Caco-2 (cell line): Measurements from ENCODE around the gene SNX25. TPM values are rescaled to one million over a fixed set of nuclear protein-coding genes. Genes with fewer than 3 reads are reported as not detected.
A peak's percentile ranks its signal among the peaks of the same experiment; 100 is the strongest.
"Not testable (repeated sequence)": the region's sequence is repeated elsewhere in the genome, so short reads cannot be mapped to it uniquely, and the experiment has no call there.

Source experiments
- BruUV-seq: library from RNA; stranded (reverse); fragments of 400-500 nt; replicated peaks from 2 replicates; lab custom pipeline; 2021; lab: Mats Ljungman, UMichigan
- CTCF ChIA-PET: fragments of 300-600 bp; sonication (Branson Sonifier 250); formaldehyde crosslinking; loops from one replicate; lab custom pipeline; 2022; ENCODE audit warnings: antibody characterized with exemption; lab: Charles Lee
- POLR2A ChIA-PET: fragments of 300-600 bp; sonication (Branson Sonifier 250); formaldehyde crosslinking; loops from one replicate; lab custom pipeline; 2022; ENCODE audit warnings: antibody characterized with exemption; lab: Charles Lee
- DNase-seq, 2 experiments: peaks; one replicate each; pipeline versions ENCODE4 v3.0.0 to v3.0.0-alpha.2; 2020 to 2022
- H3K27me3 ChIP-seq: replicated peaks from 2 replicates; pipeline ENCODE4 v1.6.0; 2011; ENCODE audit warnings: low read length; ENCODE audit not compliant: control insufficient read depth, insufficient read depth
- H3K36me3 ChIP-seq: 2 replicates; pipeline ENCODE4 v1.5.1; 2011; ENCODE audit warnings: low read length; ENCODE audit not compliant: control insufficient read depth, insufficient read depth
- H3K4me1 ChIP-seq: fragments of 250-450 bp; sonication (Bioruptor Pico); 2 replicates; pipeline ENCODE4 v1.5.1; 2020; ENCODE audit warnings: mild to moderate bottlenecking
- H3K4me3 ChIP-seq: 2 replicates; pipeline ENCODE4 v1.5.1; 2011; ENCODE audit warnings: low read depth, mild to moderate bottlenecking, control low read depth, low read length
- H3K9me3 ChIP-seq: fragments of 250-450 bp; sonication (Bioruptor Pico); 2 replicates; pipeline ENCODE4 v1.5.1; 2020; ENCODE audit warnings: mild to moderate bottlenecking, moderate library complexity
- H3K27ac Mint-ChIP-seq: one replicate; pipeline ENCODE4 v1.8.0; 2022; ENCODE audit warnings: mixed read lengths; ENCODE audit not compliant: unreplicated experiment
- H3K27me3 Mint-ChIP-seq: one replicate; pipeline ENCODE4 v1.8.0; 2022; ENCODE audit warnings: mixed read lengths; ENCODE audit not compliant: insufficient read depth, unreplicated experiment
- H3K36me3 Mint-ChIP-seq: one replicate; pipeline ENCODE4 v1.8.0; 2022; ENCODE audit warnings: mild to moderate bottlenecking, mixed read lengths; ENCODE audit not compliant: insufficient read depth, unreplicated experiment
- H3K4me1 Mint-ChIP-seq: one replicate; pipeline ENCODE4 v1.8.0; 2022; ENCODE audit warnings: low read depth, mixed read lengths; ENCODE audit not compliant: unreplicated experiment
- H3K4me3 Mint-ChIP-seq: one replicate; pipeline ENCODE4 v1.8.0; 2022; ENCODE audit warnings: mild to moderate bottlenecking, moderate library complexity, mixed read lengths; ENCODE audit not compliant: unreplicated experiment
- H3K9me3 Mint-ChIP-seq: one replicate; pipeline ENCODE4 v1.8.0; 2022; ENCODE audit warnings: mixed read lengths; ENCODE audit not compliant: unreplicated experiment
- intact Hi-C: fragments of 100-400 bp; cut with micrococcal nuclease; formaldehyde crosslinking; loops from one replicate; pipeline ENCODE4 v1.10.0; 2022; ENCODE audit not compliant: unreplicated experiment
- total RNA-seq: library from RNA; stranded (reverse); gene quantifications from 2 replicates; pipeline ENCODE4 v1.2.3, GENCODE V29; 2022
- TF ChIP-seq, protein P1 (sequence below), 2 experiments: fragments of 200-600 bp in 1 of 2; IDR thresholded peaks; 1 replicate in 1 of 2; 2 replicates in 1 of 2; pipeline versions ENCODE4 v1.5.1 to v1.8.0; 2011 to 2022; ENCODE audit warnings: antibody characterized with exemption in 1 of 2, control low read depth in 1 of 2, inconsistent platforms in 1 of 2, low read depth in 1 of 2, low read length in 1 of 2, mild to moderate bottlenecking in 1 of 2, moderate library complexity in 1 of 2; ENCODE audit not compliant: insufficient read depth in 1 of 2, severe bottlenecking in 1 of 2, unreplicated experiment in 1 of 2

SNX25 gene
- total RNA-seq, 1 experiment from 2014 or later, result 9.3 TPM

DNA sequence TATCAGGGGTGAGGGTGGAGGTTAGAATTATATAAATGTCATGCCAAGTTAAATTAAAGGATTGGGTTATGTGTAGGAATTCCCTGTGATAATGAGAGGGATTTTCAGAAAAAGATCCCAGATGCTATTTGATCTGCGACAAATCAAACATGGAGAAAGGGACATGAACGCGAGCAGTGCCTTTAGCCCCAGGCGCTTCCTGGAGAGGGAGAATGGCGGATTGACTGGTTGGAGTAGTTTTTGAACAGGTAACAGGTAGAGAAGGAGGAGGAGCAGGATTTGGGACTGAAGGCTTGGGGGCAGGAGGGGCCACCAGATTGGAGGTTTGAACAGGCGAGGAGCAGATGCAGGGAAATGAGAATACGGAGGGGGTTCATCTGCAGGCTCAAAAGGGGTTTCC, 119.2 kb downstream of the SNX25 start:
- Mint-ChIP-seq H3K36me3 (peaks cover 41% of the 10 kb centered on the region), H3K4me3 (no peak overlapping the region), H3K4me1 (peaks cover 23% of the 10 kb centered on the region), H3K27me3 (no peaks in the 10 kb centered on the region), H3K9me3 (peaks cover 37% of the 10 kb centered on the region), H3K27ac (peak overlapping the region; percentile 60)
- TF ChIP-seq, protein P1, sequence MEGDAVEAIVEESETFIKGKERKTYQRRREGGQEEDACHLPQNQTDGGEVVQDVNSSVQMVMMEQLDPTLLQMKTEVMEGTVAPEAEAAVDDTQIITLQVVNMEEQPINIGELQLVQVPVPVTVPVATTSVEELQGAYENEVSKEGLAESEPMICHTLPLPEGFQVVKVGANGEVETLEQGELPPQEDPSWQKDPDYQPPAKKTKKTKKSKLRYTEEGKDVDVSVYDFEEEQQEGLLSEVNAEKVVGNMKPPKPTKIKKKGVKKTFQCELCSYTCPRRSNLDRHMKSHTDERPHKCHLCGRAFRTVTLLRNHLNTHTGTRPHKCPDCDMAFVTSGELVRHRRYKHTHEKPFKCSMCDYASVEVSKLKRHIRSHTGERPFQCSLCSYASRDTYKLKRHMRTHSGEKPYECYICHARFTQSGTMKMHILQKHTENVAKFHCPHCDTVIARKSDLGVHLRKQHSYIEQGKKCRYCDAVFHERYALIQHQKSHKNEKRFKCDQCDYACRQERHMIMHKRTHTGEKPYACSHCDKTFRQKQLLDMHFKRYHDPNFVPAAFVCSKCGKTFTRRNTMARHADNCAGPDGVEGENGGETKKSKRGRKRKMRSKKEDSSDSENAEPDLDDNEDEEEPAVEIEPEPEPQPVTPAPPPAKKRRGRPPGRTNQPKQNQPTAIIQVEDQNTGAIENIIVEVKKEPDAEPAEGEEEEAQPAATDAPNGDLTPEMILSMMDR (IDR thresholded peaks at IDR 0.05; ENCODE audit: insufficient read depth in 1 of 2, low read depth in 1 of 2, low read length in 1 of 2, severe bottlenecking in 1 of 2, unreplicated experiment in 1 of 2), result no peak
- Histone ChIP-seq H3K27me3 (no peaks in the 10 kb centered on the region), H3K36me3 (no peaks in the 10 kb centered on the region), H3K4me1 (peaks cover 18% of the 10 kb centered on the region; the same call in 1 of the 2 replicates), H3K4me3 (no peak overlapping the region), H3K9me3 (peaks cover 51% of the 10 kb centered on the region)
- POLR2A ChIA-PET, result no interaction called here
- BruUV-seq, result no TSS peak
- CTCF ChIA-PET, result interaction anchor here (0.5 kb wide), 1 partner anchor 57 kb away, joined by 3 read pairs; no protein-coding TSS in a partner anchor
- intact Hi-C loops, result no loop called here
- no peak for DNase-seq

DNA sequence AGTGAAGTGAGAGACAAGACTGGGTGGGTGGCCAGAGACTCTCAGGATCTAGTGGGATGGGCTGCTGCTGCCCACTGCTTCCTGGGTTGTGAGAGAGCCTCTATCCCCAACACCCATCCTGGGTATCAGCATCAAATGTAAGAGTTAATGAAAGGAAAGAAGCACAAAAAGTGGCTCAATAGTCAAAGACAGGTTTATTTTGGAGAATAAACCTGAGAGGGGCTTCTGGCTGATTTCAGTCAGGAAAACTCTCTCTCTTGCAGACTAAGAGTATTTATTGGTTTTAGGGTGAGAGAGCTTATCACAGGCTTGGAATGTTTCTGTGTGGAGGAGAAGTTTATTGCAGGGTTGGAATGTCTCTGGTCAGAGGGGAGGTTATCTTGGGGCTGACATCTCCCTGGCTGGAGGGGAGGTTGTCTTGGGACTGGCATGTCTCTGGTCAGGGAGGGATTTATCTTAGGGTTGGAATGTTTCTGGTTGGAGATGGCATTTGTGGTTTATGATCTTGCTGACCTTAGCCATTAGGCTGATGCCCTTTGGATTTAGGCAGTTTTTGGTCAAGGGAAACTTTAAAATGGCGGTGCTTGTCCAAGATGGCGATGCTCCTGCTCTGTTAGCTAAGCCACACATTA, 120.6 kb downstream of the SNX25 start:
- Mint-ChIP-seq H3K4me1 (peaks cover 12% of the 10 kb centered on the region), H3K27ac (peak overlapping the region; percentile 66), H3K36me3 (peaks cover 31% of the 10 kb centered on the region), H3K9me3 (peaks cover 24% of the 10 kb centered on the region), H3K4me3 (peak overlapping the region; percentile 9)
- H3K27me3 Mint-ChIP-seq, intact Hi-C loops, H3K36me3 ChIP-seq, BruUV-seq, H3K27me3 ChIP-seq, POLR2A ChIA-PET, H3K4me3 ChIP-seq, H3K4me1 ChIP-seq, CTCF ChIA-PET: not testable (repeated sequence)
- H3K9me3 ChIP-seq, result peaks cover 39% of the 10 kb centered on the region
- DNase-seq, result peak; percentile 29 to 53

DNA sequence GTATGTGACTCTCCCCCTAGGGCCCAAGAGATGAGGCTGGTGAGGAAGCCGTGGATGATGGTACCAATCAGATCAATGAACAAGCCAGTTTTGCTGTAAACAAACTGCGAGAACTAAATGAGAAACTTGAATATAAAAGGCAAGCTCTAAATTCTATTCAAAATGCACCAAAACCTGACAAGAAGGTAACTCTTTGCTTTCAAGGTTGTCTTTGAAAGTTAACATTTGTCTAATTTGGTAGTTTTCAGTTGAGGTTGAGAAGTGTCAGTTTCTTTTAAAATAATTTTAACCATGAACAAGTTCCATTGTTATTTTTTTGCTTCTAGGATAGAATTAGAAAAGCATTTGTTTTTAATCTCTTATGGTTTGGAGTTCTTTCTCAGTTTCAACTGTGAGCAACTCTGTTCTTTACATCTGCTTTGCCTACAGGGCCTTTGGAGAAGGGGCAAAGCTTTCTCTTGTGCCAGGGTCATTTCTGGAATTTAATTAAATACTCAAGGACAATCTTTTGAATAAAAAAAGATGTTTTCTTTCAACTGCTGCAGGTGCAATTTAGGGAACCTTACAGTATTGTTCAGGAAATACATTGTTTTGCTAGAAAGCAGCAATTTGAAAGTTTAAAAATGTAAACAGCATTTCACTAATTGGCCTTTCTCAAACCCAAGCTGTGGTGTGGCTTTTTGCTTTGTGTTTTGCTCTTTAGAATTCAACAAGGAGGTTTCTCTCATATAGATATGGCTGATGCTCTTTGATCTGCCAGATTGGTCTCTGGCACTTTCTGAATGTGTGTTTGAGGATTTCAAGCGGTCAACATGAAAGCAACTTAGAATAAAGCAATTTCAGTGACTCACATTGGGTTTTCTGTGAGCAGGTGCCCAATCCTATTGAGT, 123.4 kb downstream of the SNX25 start:
- Mint-ChIP-seq H3K36me3 (peaks cover 30% of the 10 kb centered on the region), H3K27ac (peak overlapping the region; percentile 29), H3K9me3 (peaks cover 24% of the 10 kb centered on the region), H3K4me1 (peaks cover 12% of the 10 kb centered on the region), H3K4me3 (no peak overlapping the region), H3K27me3 (no peaks in the 10 kb centered on the region)
- Histone ChIP-seq H3K36me3 (no peaks in the 10 kb centered on the region), H3K4me1 (no peaks in the 10 kb centered on the region; the same call in 1 of the 2 replicates), H3K4me3 (no peak overlapping the region), H3K27me3 (no peaks in the 10 kb centered on the region), H3K9me3 (peaks cover 32% of the 10 kb centered on the region)
- POLR2A ChIA-PET, result no interaction called here
- intact Hi-C loops, result no loop called here
- TF ChIP-seq, protein P1 (IDR thresholded peaks at IDR 0.05; ENCODE audit: insufficient read depth in 1 of 2, low read depth in 1 of 2, low read length in 1 of 2, severe bottlenecking in 1 of 2, unreplicated experiment in 1 of 2), result no peak
- no peak for DNase-seq
- CTCF ChIA-PET, result no interaction called here
- BruUV-seq, result no TSS peak
